Testis (tissue), 3 donors: ENCODE results near the gene REPS1. TPM values are rescaled to one million over a fixed set of nuclear protein-coding genes. Genes with fewer than 3 reads are reported as not detected.

Source experiments
- polyA plus RNA-seq: library from polyadenylated mRNA; stranded (reverse); fragments of 350-450 nt; fragmentation: Illumina TruSeq; extraction: RNeasy Lipid Tissue Mini Kit (QIAGEN cat#74804); gene quantifications from one replicate; pipeline ENCODE4 v1.2.3, GENCODE V29; 2014; ENCODE audit warnings: low read depth, low replicate concordance; ENCODE audit not compliant: insufficient read depth
- total RNA-seq, 2 donors: library from RNA; depleted of rRNA; stranded (reverse); fragments of >200 nt; gene quantifications; one replicate each; pipeline ENCODE4 v1.2.3, GENCODE V29; 2016

Gene REPS1
- total and polyA plus RNA-seq, 3 donors from 2014 or later, result 82.0 to 170 (median 160) TPM

Other genes starting within 250 kb of the REPS1 start
- gene CCDC28A, start 214.5 kb downstream of the REPS1 start, total RNA-seq, result 10 to 100 TPM; 30.3 to 35.0 TPM
- gene CCDC28A, start 214.5 kb downstream of the REPS1 start, polyA plus RNA-seq, result 36.4 TPM
- under 1 TPM; 0.16 to 0.19 TPM for gene ECT2L, start 192.2 kb downstream of the REPS1 start, total RNA-seq
- gene ECT2L, start 192.2 kb downstream of the REPS1 start, polyA plus RNA-seq, result 1.6 TPM
- gene ABRACL, start 40.5 kb upstream of the REPS1 start, total RNA-seq, result 10 to 100 TPM; 43.5 to 60.3 TPM
- gene ABRACL, start 40.5 kb upstream of the REPS1 start, polyA plus RNA-seq, result 59.5 TPM
- 10 to 100 TPM; 40.2 to 47.4 TPM for gene HECA, start 146.8 kb upstream of the REPS1 start, total RNA-seq
- 19.1 TPM for gene HECA, start 146.8 kb upstream of the REPS1 start, polyA plus RNA-seq